ENCODE measurements around the gene TGFA. TPM values are rescaled to one million over a fixed set of nuclear protein-coding genes. Genes with fewer than 3 reads are reported as not detected.

Gene TGFA
- polyA plus RNA-seq, 3 donors, result 0.74 to 3.2 (median 1.8) TPM

DNA sequence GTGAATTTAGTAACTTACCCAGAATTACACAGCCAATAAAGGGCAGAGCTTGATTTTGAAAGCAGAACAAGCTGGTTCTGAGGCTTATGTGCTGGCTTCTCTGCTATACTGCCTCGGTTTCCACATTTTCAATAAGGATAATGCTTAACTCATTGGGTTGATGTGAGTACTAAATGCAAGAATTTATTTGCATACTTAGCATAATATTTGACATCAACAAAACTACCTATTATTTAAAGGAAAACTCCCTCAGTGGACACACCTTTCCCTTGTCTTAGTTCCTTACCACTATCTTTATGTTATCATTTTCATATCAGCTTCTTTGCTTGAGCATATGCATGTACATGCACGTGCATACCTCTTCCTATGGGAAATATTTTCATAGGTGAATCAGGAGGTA is 3.0 kb upstream of the TGFA start:
- 56 to 73% (median 72%) methylated on average over 2 of the region's 2 CpGs for WGBS, 3 donors
- H3K27ac ChIP-seq (ENCODE audit: low read depth, low read length), result no peak overlapping the region

- 25 to 29% (median 26%) methylated on average over 17 to 18 of the region's 18 CpGs for WGBS, 3 donors
- H3K27ac ChIP-seq (ENCODE audit: low read depth, low read length), result no peak overlapping the region
These were observed 789 bp upstream of the TGFA start for GRCh38 chr2:70554338-70554892.

DNA sequence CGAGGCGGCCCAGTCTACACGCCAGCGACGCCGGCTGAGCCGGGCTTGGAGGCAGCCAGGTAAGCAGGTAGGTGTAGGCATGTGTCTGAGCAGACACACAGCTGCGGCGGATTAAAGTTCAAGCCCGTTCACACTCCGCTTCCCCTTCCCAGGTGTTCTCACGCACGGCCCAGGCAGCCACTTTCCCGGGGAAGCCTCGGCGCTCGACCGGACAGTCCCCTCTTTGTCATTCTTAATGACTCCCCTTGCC is 367 bp downstream of the TGFA start:
- H3K27ac ChIP-seq (ENCODE audit: low read depth, low read length), result no peak overlapping the region
- 0 to 1% (median 0%) methylated on average over 18 of the region's 18 CpGs for WGBS, 3 donors

GRCh38 chr2:70552501-70553333 is 909 bp downstream of the TGFA start:
- WGBS, 3 donors, result 1 to 2% (median 1%) methylated on average over 45 of the region's 45 CpGs
- no peak overlapping the region for H3K27ac ChIP-seq (ENCODE audit: low read depth, low read length)

GRCh38 chr2:70551167-70551566 is 2.5 kb downstream of the TGFA start:
- 27 to 35% (median 35%) methylated on average over 7 of the region's 7 CpGs for WGBS, 3 donors
- no peak overlapping the region for H3K27ac ChIP-seq (ENCODE audit: low read depth, low read length)

DNA sequence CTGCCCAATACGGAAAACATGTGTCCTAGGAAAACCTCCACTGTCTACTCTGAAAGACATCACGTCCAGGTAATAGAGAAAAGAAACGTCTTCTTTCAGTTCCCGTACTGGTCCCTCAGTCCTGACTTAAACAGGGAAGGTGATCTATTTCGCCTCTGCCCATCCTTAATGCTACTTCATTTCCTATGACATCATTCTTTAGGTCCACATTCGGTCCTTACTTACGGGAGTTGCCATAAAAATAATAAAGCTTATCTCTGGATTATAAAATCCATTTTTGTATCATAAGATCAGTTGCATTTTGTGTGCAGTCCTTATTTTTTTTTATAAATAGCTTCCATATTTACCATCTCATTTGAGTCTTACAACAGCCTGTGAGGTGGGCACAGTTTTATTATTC is 3.7 kb downstream of the TGFA start:
- H3K27ac ChIP-seq (ENCODE audit: low read depth, low read length), result no peak overlapping the region
- WGBS, 3 donors, result 90 to 93% (median 90%) methylated on average over 7 of the region's 7 CpGs

GRCh38 chr2:70549064-70549710 is 4.4 kb downstream of the TGFA start:
- WGBS, 3 donors, result 80 to 94% (median 91%) methylated on average over 12 of the region's 12 CpGs

DNA sequence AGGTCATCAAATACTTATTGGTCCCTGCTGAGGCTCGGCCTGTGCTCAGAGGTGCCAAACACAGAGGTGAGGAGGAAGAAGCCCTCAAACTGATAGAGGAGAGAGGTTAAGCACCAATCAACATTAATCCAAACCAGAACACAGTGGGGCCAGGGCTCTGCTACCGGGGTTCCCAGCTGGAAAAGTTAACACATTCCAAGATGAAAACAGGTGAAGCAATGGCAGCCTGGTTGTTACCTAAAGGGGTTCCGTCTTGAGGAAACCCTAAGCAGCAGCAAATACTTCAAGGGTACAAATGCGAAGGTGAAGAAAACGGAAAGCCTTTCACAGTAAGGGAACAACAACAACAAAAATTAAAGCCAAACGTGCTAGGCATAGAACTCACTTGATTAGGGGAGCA is 5.4 kb downstream of the TGFA start:
- WGBS, 3 donors, result 71 to 83% (median 79%) methylated on average over 6 of the region's 6 CpGs
- H3K27ac ChIP-seq (ENCODE audit: low read depth, low read length), result no peak overlapping the region

More at GRCh38 chr2:70549064-70549710, 4.4 kb downstream of the TGFA start:
- H3K27ac ChIP-seq (ENCODE audit: low read depth, low read length), result no peak overlapping the region

GRCh38 chr2:70546885-70547284 is 6.7 kb downstream of the TGFA start:
- WGBS, 3 donors, result 58 to 82% (median 70%) methylated on average over 3 of the region's 3 CpGs

GRCh38 chr2:70546376-70546775 is 7.2 kb downstream of the TGFA start:
- WGBS, 3 donors, result 75 to 91% (median 76%) methylated on average over 2 of the region's 2 CpGs
- no peak overlapping the region for H3K27ac ChIP-seq (ENCODE audit: low read depth, low read length)

More at GRCh38 chr2:70546885-70547284, 6.7 kb downstream of the TGFA start:
- H3K27ac ChIP-seq (ENCODE audit: low read depth, low read length), result no peak overlapping the region

GRCh38 chr2:70541481-70542020 is 12.1 kb downstream of the TGFA start:
- 53 to 64% (median 58%) methylated on average over 8 of the region's 8 CpGs for WGBS, 3 donors

DNA sequence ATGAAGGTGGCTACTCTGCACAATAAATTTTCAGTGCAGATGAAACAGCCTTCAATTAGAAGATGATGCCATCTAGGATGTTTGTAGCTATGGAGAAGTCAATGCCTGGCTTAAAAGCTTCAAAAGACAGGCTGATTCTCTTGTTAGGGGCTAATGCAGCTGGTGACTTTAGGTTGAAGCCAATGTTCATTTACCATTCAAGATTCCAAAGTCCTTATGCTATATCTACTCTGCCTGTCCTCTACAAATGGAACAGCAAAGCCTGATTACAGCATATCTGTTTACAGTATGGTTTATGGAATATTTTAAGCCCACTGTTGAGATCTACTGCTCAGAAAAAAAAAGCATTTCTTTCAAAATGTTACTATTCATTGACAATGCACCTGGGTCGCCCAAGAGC is 15.8 kb downstream of the TGFA start:
- H3K27ac ChIP-seq (ENCODE audit: low read depth, low read length), result no peak overlapping the region
- 77 to 88% (median 84%) methylated on average over 1 of the region's 1 CpG for WGBS, 3 donors

More at GRCh38 chr2:70541481-70542020, 12.1 kb downstream of the TGFA start:
- no peak overlapping the region for H3K27ac ChIP-seq (ENCODE audit: low read depth, low read length)

DNA sequence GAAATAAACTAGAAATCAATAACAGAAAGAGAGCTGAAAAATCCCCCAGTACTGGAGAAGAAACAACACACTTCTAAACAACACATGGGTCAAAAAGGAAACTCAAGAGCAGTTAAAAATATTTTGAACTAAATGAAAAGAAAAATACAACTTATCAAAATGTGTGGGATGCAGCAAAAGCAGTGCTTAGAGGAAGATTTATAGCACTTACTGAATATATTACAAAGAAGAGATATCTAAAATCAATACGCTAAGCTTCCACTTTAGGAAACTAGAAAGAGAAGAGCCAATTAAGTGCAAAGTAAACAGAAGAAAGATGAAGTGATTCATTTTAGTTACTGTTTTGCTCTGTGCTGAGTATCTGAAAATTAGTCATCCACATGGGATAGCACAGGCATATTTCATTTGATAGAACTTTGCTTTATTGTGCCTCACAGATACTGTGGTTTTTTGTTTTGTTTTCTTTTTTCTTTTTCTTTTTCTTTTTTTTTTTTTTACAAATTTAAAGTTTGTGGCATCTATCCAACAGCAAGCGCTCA is 17.0 kb downstream of the TGFA start:
- WGBS, 3 donors, result 93 to 97% (median 97%) methylated on average over 2 of the region's 2 CpGs
- H3K27ac ChIP-seq (ENCODE audit: low read depth, low read length), result no peak overlapping the region

DNA sequence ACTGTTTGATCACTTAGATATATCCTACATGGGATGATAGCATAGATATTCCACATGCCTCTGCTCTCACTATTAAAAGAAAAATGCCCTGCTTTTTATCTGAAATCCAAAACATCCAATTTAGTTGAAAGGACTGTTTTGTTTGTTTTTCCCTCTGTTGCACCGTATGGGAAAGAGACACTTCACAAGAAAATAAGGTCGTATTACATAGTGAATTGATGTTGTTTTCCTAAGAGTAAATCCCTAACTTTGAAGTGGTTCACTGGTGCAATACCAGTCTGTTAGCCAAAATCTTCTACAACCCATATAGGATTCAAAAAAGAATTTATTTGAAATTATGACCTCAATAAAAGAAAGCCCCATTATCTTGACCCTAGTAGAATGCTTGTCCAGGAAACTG is 18.1 kb downstream of the TGFA start:
- no peak overlapping the region for H3K27ac ChIP-seq (ENCODE audit: low read depth, low read length)
- WGBS, 3 donors, result 30 to 51% (median 36%) methylated on average over 2 of the region's 2 CpGs

DNA sequence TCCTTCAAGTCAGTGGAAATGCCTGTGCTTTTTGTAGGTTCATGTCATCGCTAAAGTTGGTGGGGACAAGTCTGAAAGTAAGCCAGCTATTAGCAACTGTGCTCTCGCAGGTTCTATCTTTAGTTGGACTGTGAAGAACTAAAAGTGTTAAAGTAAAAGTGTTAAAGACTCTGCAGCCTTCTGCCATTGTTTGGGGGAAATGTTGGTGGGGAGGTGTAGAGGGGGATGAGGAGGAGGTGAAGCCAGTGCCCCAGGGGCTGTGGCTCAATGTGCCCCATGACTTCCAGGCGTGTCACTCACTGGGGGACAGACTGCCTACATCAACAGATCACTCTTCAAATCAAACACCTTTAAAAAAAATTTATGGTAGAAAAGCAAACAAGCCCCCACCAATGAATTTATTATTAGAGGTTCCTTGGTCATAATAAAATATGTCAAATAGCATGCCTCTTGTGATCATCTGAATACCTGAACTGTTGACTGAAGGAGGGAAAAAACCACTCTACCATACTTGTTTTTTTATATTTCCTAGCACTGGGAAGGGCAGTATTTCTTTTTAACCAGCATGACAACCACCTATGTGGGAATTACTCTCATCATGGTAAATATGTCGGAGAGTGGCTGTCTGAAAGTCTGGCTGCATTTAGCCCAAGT is 19.3 kb downstream of the TGFA start:
- H3K27ac ChIP-seq (ENCODE audit: low read depth, low read length), result no peak overlapping the region
- WGBS, 3 donors, result 66 to 73% (median 73%) methylated on average over 4 of the region's 4 CpGs

DNA sequence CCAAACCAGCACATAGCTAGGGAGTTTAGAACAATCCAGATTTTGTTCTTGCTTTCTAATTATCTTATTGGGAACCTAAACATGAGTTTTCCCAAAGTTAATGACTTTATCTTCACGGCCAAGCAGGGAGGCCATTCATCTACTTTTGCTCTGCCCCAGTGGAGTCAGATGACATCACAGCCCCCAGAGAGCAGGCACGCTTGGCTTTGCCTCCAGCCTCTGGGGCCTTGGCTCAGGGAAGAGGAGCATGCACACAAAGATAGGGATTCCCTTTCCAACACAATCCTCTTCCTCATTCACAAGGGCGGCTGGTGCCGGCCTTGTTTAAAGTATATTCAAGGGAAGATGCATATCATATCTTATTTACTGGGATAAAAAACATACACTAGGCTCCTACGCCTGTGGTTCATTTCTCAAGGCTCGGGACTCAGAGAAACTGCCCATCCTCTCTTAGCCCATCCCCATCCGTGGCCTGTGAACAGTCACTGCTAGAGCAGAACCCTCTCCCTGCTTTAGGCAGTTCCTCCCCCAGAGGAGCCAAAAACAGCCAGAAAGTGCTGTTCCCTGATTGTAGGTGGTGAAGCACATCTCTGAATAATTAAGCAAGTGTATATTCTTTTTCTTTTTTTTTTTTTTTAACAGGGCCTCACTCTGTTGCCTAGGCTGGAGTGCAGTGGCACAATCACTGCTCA is 21.2 kb downstream of the TGFA start:
- WGBS, 3 donors, result 68 to 72% (median 70%) methylated on average over 7 of the region's 7 CpGs
- no peak overlapping the region for H3K27ac ChIP-seq (ENCODE audit: low read depth, low read length)

DNA sequence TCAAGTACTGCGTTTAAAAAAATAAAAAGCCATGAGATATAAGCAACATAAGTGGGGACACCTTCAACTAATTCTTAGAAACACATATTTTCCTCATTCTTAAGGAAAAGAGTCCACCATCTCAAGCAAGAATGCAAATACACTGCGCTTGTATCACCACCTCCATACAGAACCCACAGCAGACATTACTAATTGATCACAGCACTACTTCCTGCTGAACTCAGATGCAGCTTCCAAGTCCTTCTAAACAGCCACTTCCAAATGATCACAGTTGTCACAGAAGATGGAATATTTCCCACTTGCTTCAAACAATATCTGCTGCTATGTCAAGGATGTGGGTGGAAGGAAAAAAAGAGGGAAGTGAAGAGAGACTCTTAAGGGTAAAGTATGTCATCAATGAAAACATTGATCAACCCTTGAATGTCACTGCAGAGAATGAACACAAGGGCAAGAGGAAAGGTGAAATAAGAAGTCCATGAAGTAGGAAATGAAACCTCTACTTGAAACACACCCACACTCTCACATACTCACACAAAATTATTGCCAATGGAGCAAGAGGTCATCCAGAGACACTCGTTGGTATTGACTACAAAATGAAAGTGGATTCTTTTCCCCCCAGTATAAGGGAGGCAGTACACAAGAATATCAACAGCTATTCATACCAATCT is 22.1 kb downstream of the TGFA start:
- 71 to 82% (median 72%) methylated on average over 3 of the region's 3 CpGs for WGBS, 3 donors
- H3K27ac ChIP-seq (ENCODE audit: low read depth, low read length), result no peak overlapping the region

DNA sequence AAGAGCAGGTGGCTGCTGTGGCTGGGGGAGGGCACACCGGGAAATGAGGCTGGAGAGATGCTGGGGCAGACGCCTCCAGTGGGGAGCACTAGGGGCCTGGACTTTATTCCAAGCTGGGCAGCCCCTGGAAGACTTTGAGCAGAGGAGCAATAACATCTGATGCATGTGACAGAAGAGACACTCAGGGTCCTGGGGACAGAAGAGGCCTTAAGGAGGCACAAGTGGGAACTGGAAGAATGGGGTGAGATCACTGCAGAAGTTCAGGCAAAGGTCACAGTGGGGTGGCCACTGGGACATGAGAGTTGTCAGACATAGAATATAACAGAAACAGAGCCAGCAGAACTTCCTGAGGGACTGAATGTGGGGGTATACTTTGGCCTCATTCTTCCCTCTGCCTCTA is 24.0 kb downstream of the TGFA start:
- H3K27ac ChIP-seq (ENCODE audit: low read depth, low read length), result no peak overlapping the region
- whole genome bisulfite sequencing, 3 donors, result 79 to 98% (median 96%) methylated on average over 2 of the region's 2 CpGs

Data from adipose tissue (tissue), 3 donors.